Stimulated activated CD8-positive, alpha-beta memory T cell treated with anti-CD3 and anti-CD28 coated beads, Interleukin-7, amount 100 ng/mL, for 4 hours (primary cell): ENCODE measurements around the gene USP16.
"Not testable (repeated sequence)": the region's sequence is repeated elsewhere in the genome, so short reads cannot be mapped to it uniquely, and the experiment has no call there.

Source experiments
- DNase-seq, 2 donors: peaks; one replicate each; pipeline ENCODE4 v3.0.0-alpha.2; 2020; ENCODE audit warnings: low read depth in 2 of 2

USP16 gene

GRCh38 chr21:29024474-29025327 is at the start of gene USP16:
Gene USP16, plus strand, starts transcription at chr21:29024668. Its CDS starts 3,246 bp downstream, at chr21:29027914.
- peak; percentile 89 to 92 for DNase-seq

GRCh38 chr21:28975397-28975796 is 49.1 kb upstream of the USP16 start:
- DNase-seq: no peak

- no peak for DNase-seq
Observed at GRCh38 chr21:28979092-28979491, 45.4 kb upstream of the USP16 start.

DNA sequence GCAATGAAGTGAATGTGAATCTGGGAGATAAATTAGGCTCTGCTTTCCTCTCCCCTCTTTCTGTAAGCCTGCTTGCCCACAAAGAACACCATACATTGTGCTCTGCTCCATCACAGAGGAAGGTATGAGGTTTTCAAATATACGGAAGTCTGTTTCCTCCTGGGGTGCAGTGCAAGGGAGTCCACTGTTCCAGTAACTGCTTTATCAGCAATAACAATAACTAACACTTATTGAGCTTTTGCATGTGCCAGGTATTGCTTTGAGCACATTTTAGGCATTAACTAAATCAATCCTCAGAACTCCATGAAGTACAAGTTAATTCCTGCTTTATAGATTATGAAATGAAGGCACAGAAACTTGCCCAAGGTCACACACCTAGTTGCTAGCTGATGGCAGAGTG is 41.8 kb upstream of the USP16 start:
- DNase-seq: no peak

DNA sequence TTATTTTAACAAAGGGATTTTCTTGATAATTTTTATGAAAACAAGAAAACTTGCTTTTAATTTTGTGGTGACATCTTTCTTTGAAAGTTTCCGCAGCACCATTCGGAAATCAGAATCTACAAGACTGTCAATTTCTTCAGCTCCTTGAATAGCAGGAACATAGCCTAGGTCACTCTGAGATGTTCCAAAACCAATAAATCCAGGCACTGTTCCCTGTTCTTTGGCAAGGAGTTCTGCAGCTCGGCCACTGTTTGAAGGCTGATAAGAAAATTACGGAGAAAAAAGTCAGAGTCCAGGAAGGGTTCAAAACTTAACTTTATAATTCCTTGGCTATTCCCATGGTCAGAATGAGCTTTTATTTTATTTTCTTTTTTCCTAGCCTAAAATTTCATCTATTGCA is 37.8 kb upstream of the USP16 start:
- DNase-seq: no peak

- DNase-seq: peak in 1 of 2 donors; percentile 5
Observed at GRCh38 chr21:28988146-28988545, 36.3 kb upstream of the USP16 start.

DNA sequence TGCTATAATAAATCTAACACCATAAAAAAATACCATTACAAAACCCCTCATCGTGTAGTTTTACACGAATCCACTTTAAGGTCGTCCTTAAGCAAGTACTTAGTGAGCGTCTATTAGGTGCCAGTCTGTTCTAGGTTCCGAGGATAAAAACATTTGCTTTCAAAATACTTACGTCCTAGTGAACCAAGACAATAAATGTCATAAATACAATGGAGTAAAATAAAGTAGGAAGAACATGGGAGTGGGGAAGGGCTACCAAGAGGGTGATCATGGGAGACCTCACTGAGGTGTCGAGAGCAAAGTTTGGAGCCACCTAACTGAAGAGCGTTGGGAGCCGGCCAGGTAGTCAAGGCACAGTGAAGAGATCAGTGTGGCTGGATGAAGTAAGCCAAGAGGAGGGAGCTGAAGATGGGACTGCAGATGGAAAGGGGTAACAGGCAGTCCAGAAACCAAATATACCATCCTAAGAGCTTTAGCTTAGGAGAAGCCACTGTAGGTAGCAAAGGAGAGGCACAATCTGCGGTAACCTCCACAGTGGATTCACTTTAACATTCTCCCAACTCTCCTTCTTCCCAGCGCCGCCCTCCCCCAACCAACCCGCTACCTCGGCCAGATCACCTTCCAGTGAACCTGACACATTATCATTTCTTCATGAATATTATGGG is 32.5 kb upstream of the USP16 start:
- DNase-seq: no peak

DNA sequence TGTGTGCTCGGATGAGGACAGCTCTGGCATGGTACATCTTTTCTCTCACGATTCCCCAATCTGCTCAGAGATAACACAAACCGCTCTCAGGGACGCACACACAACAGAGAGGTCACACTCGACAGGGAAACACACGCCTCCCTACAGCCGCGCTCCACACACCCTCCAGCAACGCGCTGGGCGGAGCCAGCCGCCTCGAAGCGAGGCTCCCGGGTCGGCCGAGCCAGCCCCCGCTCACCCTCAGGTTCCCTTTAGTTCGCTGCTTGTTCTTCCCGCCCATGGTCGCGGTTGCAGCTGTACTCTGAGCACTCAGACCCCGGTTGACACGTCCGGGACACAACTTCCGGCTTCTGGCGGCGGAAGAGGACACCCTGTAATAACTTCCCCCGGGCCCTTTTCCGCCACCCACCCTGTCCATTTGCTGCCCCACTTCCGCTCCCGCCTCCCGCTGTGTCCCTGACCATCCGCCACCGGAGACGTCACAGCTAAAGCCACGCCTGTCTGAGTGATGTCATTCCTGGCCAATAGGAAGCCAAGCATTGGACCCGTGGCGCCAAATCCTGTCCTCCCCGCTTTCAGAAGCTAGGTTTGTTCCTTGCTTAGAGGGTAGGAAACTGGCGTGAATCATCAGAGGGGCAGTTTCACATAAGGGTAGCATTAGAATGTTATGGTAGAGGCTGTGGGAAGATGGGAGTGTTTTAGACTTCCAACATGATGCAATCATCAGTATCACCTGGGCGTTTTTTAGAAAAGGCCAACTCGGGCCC is 31.8 kb upstream of the USP16 start, which contains the start of gene LTN1:
Gene LTN1 (minus strand): TSS at position 352 of the 767 bp plus-strand sequence. CDS start 72 bp downstream, at position 280.
- peak; percentile 98 to 100 for DNase-seq

DNA sequence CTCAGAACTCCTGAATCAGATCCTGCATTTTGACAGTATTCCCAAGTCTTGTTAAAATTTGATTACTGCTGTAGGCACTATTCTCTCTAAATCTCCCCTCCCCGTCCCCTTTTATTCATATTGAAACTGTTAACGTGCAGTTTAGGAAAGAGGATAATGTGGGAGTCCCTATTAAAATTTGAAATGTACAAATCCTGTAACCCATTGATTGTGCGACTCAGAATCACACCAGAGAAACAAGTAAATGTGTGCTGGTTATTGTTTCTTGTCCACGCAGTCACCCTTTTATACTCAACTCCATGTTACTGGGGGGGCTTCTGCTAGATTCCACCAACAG is 31.2 kb upstream of the USP16 start:
- DNase-seq: no peak

DNA sequence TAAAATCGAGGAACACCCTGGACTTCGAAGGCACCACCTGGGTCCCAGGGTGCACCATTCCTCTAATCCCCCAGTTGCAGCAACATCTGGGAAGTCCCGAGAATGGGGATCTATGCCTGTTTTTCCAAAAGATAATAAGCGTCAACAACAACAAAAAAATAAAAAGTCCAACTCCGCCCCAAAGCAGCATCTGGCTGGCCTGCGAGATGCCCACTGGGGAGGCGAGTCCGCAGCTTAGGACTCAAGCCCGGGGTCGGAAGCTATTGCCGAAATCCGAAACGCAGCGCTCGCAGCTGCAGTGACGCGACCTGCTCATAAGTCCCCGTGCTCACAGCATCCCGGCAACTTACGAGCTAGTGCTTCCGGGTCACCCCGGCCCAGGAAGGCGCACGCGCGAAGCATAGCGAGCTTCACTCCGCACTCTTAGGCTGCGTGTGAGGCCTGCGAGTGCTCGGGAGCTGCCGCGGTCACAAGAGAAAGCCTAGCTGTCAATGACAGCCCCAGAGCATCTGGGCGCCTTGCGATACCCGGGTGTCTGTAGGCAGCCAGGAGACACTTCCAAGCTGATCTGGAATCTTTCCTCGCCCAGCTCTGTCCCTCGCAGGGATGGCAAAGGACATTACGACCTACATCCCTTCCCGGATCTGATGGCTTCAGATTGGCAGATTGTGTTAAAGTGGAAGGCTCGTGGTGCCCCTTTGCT is 21.9 kb upstream of the USP16 start:
- DNase-seq: peak; percentile 89 to 92

DNA sequence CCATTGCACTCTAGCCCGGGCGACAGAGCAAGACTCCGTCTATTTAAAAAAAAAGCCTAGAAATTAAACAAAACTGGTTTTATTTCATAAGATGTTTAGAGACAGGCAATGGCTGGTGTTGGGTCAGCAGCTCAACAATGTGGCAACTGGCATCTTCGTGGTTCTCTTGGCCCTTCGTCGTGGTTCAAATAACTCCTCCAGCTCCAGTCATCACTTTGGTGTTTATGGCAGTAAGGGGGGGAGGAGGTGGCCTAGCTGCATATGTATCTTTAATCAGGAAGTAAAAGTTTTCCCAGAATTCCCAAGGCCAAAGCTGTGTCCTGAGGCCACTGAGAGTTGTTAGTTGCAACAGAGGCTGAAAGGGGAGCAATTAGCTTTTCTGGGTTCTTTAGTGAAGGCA is 18.8 kb upstream of the USP16 start:
- DNase-seq: no peak

GRCh38 chr21:29007135-29007534 is 17.3 kb upstream of the USP16 start:
- DNase-seq: no peak

DNA sequence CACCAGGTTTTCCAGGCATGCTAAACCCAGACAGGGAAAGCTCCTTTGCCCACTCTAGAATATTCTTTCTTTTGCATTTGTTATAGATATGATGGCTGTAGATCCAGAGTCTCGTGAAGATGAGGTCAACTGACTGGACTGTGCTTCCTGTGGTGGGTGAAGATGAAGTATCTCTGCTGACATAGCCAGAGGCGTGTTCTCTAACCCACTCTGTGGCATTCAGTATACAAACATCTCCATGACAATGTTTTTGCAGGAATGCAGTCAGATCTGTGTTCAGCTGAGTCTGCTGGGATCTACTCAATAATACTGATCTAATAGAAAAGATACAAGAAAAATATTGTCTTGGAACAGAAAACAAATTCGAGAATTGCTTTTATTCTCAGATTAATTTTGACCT is 16.7 kb upstream of the USP16 start:
- DNase-seq: no peak

- no peak for DNase-seq
Observed at GRCh38 chr21:29008367-29008766, 16.1 kb upstream of the USP16 start.

DNA sequence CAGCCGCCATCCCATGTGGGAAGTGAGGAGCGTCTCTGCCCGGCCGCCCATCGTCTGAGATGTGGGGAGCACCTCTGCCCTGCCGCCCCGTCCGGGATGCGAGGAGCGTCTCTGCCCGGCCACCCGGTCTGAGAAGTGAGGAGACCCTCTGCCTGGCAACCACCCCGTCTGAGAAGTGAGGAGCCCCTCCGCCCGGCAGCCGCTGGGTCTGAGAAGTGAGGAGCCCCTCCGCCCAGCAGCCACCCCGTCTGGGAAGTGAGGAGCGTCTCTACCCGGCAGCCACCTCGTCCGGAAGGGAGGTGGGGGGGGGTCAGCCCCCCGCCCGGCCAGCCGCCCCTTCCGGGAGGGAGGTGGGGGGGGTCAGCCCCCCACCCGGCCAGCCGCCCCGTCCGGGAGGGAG is 13.2 kb upstream of the USP16 start:
- not testable (repeated sequence) for DNase-seq

GRCh38 chr21:29017639-29018237 is 6.7 kb upstream of the USP16 start:
- DNase-seq: no peak

- no peak for DNase-seq
Observed at GRCh38 chr21:29018540-29018939, 5.9 kb upstream of the USP16 start.

- DNase-seq: no peak
Observed at GRCh38 chr21:29022166-29022565, 2.3 kb upstream of the USP16 start.

- DNase-seq: no peak
Observed at GRCh38 chr21:29025328-29025713, 853 bp downstream of the USP16 start.

DNA sequence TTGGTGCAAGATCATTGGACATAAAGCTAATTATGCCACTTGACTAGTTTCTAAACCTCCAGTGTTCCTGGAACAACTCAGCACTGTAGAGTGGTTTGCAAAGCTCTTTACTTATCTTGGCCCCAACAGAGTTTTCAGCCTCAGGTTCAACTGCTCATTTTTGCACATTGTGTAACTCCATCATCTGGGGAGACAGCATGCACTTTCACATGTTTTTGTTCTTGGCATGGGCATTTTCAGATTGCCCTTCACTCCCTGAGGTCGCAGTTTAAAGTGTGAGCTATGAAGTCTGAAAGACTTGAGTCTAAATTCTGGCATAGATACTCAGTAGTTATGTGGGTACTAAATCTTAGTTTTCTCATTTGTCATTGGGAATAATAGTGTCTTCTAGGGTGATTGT is 5.1 kb downstream of the USP16 start:
- no peak for DNase-seq

- no peak for DNase-seq
Observed at GRCh38 chr21:29030909-29031308, 6.4 kb downstream of the USP16 start.
